MCF 10A (cell line): Measurements from ENCODE around the gene ARHGEF17. TPM values are rescaled to one million over a fixed set of nuclear protein-coding genes. Genes with fewer than 3 reads are reported as not detected.

Source experiments
- BruUV-seq: library from RNA; stranded (reverse); fragments of 400-500 nt; replicated peaks from 2 replicates; lab custom pipeline; 2021; lab: Mats Ljungman, UMichigan
- CTCF ChIA-PET: fragments of 300-600 bp; sonication (Branson Sonifier 250); formaldehyde crosslinking; extraction: SDS; loops from one replicate; lab custom pipeline; 2021; ENCODE audit warnings: antibody characterized with exemption, inconsistent platforms; lab: Yijun Ruan, JAX
- POLR2A ChIA-PET: fragments of 300-600, 350-650 bp; sonication (Branson Sonifier 250); formaldehyde crosslinking; extraction: SDS; loops from one replicate; lab custom pipeline; 2020; ENCODE audit warnings: antibody characterized with exemption, inconsistent platforms; lab: Yijun Ruan, JAX
- DNase-seq: peaks from one replicate; pipeline ENCODE4 v3.0.0-alpha.2; 2018; ENCODE audit not compliant: unreplicated experiment
- H3K27ac Mint-ChIP-seq: one replicate; pipeline ENCODE4 v1.8.0; 2022; ENCODE audit warnings: mild to moderate bottlenecking, low read depth, mixed read lengths; ENCODE audit not compliant: unreplicated experiment
- H3K27me3 Mint-ChIP-seq: one replicate; pipeline ENCODE4 v1.8.0; 2022; ENCODE audit warnings: mixed read lengths; ENCODE audit not compliant: insufficient read depth, unreplicated experiment
- H3K36me3 Mint-ChIP-seq: one replicate; pipeline ENCODE4 v1.8.0; 2022; ENCODE audit warnings: mild to moderate bottlenecking, moderate library complexity, mixed read lengths; ENCODE audit not compliant: insufficient read depth, unreplicated experiment
- H3K4me1 Mint-ChIP-seq: one replicate; pipeline ENCODE4 v1.8.0; 2022; ENCODE audit warnings: mixed read lengths; ENCODE audit not compliant: insufficient read depth, unreplicated experiment
- H3K4me3 Mint-ChIP-seq: one replicate; pipeline ENCODE4 v1.8.0; 2022; ENCODE audit warnings: mild to moderate bottlenecking, moderate library complexity, mixed read lengths; ENCODE audit not compliant: unreplicated experiment
- H3K9me3 Mint-ChIP-seq: one replicate; pipeline ENCODE4 v1.8.0; 2022; ENCODE audit warnings: mixed read lengths; ENCODE audit not compliant: unreplicated experiment
- CTCF ChIP-seq: fragments of 200-600 bp; IDR thresholded peaks from one replicate; pipeline ENCODE4 v1.8.0; 2022; ENCODE audit warnings: antibody characterized with exemption, mild to moderate bottlenecking; ENCODE audit not compliant: unreplicated experiment
- intact Hi-C: fragments of 100-400 bp; cut with micrococcal nuclease; formaldehyde crosslinking; loops from 2 replicates; pipeline ENCODE4 v1.14.1; 2022
- total RNA-seq: library from RNA; stranded (reverse); gene quantifications from 2 replicates; pipeline ENCODE4 v1.2.3, GENCODE V29; 2022

The ARHGEF17 gene
- total RNA-seq, 1 experiment from 2014 or later, result 27.6 TPM

- Mint-ChIP-seq H3K4me3 (no peak overlapping the region), H3K36me3 (peaks cover 5% of the 10 kb centered on the region), H3K27ac (peak overlapping the region; percentile 77), H3K9me3 (no peaks in the 10 kb centered on the region), H3K27me3 (no peaks in the 10 kb centered on the region), H3K4me1 (no peaks in the 10 kb centered on the region)
- ChIA-PET POLR2A (interaction anchor here (0.8 to 0.9 kb wide), 2 partner anchors 46 to 90 kb away, joined by 3 read pairs; no protein-coding TSS in a partner anchor), CTCF (interaction anchor here (0.9 to 2.6 kb wide), 8 partner anchors 11 to 266 kb away, joined by 3 to 20 read pairs (median 4); no protein-coding TSS in a partner anchor)
- no peak for TF ChIP-seq CTCF
- no peak for DNase-seq
- intact Hi-C loops, result no loop called here
- no TSS peak for BruUV-seq
Measured at GRCh38 chr11:73396985-73397384, 88.9 kb downstream of the ARHGEF17 start.

DNA sequence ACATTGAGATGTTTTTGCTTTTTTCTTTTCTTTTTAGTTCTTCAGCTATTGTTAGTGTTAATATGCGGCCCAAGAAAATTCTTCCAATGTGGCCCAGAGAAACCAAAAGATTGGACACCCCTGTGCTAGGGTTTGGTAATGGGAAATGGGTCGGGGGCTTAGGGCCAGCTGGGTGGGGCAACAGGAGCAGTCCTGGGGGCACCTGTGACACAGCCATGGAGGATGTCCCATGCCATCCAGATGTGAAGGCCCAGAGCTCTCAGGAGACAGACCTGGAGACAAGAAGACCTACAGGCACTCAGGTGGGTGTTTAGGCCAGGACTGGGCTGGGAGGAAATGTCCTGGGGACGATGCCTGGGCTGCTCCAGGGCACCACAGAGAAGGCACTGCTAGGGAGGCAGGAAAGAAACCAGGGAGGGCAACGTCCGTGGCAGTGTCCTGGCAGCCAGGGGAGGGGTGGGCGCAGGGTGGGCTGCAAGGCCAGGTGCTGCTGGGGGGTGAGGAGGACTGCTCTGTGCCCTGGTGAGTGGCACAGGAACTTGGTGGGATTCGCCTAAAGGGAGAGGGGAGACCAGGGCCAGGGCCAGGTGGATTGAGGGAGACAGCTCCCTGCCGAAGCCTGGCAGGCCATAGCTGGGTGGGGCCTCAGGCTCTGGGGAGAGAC is 89.5 kb downstream of the ARHGEF17 start:
- Mint-ChIP-seq H3K27ac (no peak overlapping the region), H3K9me3 (no peaks in the 10 kb centered on the region), H3K27me3 (no peaks in the 10 kb centered on the region), H3K4me1 (no peaks in the 10 kb centered on the region), H3K4me3 (no peak overlapping the region), H3K36me3 (peaks cover 5% of the 10 kb centered on the region)
- no peak for TF ChIP-seq CTCF
- DNase-seq, result no peak
- intact Hi-C loops, result no loop called here
- POLR2A ChIA-PET, result interaction anchor here (0.6 to 0.8 kb wide), 2 partner anchors 47 to 49 kb away, joined by 3 to 4 read pairs; no protein-coding TSS in a partner anchor
- CTCF ChIA-PET, result interaction anchor here (1.1 to 2.6 kb wide), 5 partner anchors 38 to 265 kb away, joined by 4 to 20 read pairs (median 4); no protein-coding TSS in a partner anchor
- BruUV-seq, result no TSS peak

DNA sequence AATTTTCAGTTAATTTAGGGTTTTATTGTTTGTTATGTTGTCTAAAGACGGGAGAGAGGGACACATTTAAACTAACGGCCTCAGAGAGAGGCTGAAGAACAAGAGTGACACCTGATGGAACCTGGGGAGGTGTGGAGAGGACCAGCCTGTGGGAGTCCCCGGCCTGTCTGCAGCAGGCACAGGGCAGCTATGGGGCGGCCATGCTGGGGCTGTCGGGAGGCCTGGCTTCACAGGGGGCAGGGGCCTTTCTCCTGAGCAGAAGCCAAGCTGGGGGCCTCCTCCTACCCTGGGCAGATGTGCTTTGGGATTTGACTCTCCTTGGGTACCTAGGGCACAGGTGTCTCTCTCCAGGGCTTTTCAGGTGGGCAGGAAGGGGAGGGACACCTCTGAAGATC is 90.1 kb downstream of the ARHGEF17 start:
- peaks cover 5% of the 10 kb centered on the region for H3K36me3 Mint-ChIP-seq

More for the DNA sequence above, 90.1 kb downstream of the ARHGEF17 start:
- Mint-ChIP-seq H3K27ac (no peak overlapping the region), H3K4me1 (no peaks in the 10 kb centered on the region), H3K27me3 (no peaks in the 10 kb centered on the region), H3K9me3 (no peaks in the 10 kb centered on the region), H3K4me3 (no peak overlapping the region)
- CTCF ChIA-PET, result interaction anchor here (1.1 to 2.6 kb wide), 4 partner anchors 38 to 265 kb away, joined by 4 to 20 read pairs (median 6); no protein-coding TSS in a partner anchor
- BruUV-seq, result no TSS peak
- no peak for TF ChIP-seq CTCF
- intact Hi-C loops, result no loop called here
- POLR2A ChIA-PET, result interaction anchor here (0.6 kb wide), 1 partner anchor 49 kb away, joined by 4 read pairs; no protein-coding TSS in a partner anchor
- DNase-seq, result no peak
